ENCODE data around the gene HAL.
"Not testable (repeated sequence)": the region's sequence is repeated elsewhere in the genome, so short reads cannot be mapped to it uniquely, and the experiment has no call there.

HAL gene

DNA sequence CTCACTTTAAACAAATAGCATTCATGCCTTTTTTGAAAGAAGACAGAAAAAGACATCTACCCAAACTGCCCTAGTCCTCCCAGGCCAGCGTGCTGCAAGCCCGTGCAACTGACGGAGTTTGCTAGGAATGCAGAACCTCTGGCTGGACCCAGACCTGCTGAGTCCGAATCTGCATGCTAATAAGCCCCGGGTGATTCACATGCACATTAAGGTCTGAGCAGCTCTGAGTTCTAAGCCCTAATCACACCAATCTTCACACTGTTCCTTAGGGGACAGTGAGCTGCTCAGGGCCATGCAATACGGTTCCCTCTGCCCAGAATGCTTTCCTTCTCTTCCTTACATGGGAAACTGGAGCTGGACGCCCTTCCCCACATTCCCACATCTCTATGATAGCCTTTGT, 25.2 kb downstream of the HAL start:
- H3K4me1 Mint-ChIP-seq = no peaks in the 10 kb centered on the region
- no peak for ATAC-seq
- no peak overlapping the region for H3K4me3 Mint-ChIP-seq
- H3K27me3 Mint-ChIP-seq = no peaks in the 10 kb centered on the region
- no peaks in the 10 kb centered on the region for H3K9me3 Mint-ChIP-seq
- H3K36me3 Mint-ChIP-seq = peaks cover 13% of the 10 kb centered on the region
- no peak overlapping the region for H3K27ac Mint-ChIP-seq

DNA sequence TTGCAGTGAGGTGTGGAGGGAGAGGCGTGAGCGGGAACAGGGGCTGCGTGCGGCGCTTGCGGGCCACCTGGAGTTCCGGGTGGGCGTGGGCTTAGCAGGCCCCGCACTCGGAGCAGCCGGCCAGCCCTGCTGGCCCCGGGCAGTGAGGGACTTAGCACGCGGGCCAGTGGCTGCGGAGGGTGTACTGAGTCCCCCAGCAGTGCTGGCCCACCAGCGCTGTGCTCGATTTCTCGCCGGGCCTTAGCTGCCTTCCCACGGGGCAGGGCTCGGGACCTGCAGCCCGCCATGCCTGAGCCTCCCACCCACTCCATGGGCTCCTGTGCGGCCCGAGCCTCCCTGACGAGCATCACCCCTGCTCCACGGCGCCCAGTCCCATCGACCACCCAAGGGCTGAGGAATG, 27.0 kb downstream of the HAL start:
- not testable (repeated sequence) for H3K4me3 Mint-ChIP-seq, H3K4me1 Mint-ChIP-seq, H3K27ac Mint-ChIP-seq, H3K27me3 Mint-ChIP-seq, ATAC-seq, H3K9me3 Mint-ChIP-seq
- H3K36me3 Mint-ChIP-seq = peaks cover 13% of the 10 kb centered on the region

DNA sequence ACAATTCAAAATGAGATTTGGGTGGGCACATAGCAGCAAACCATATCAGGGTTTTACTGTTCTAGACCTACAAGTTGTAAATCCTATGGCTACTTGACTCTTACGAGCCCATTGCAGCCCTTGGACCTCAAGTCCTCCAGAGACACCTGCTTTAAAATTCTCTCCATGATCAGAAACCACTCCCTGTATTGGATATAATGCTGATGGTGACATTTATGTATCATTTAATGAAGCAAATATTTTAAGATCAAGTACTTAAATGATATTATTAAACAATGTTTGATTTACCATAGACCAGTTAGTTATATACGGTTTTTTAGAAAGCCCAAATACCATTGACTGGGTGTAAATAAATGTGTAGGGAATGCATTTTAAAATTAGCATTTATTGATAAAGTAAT, 28.8 kb downstream of the HAL start:
- Mint-ChIP-seq H3K27ac (no peak overlapping the region), H3K4me1 (no peaks in the 10 kb centered on the region), H3K4me3 (no peak overlapping the region), H3K36me3 (peaks cover 13% of the 10 kb centered on the region), H3K27me3 (no peaks in the 10 kb centered on the region), H3K9me3 (no peaks in the 10 kb centered on the region)
- no peak for ATAC-seq

DNA sequence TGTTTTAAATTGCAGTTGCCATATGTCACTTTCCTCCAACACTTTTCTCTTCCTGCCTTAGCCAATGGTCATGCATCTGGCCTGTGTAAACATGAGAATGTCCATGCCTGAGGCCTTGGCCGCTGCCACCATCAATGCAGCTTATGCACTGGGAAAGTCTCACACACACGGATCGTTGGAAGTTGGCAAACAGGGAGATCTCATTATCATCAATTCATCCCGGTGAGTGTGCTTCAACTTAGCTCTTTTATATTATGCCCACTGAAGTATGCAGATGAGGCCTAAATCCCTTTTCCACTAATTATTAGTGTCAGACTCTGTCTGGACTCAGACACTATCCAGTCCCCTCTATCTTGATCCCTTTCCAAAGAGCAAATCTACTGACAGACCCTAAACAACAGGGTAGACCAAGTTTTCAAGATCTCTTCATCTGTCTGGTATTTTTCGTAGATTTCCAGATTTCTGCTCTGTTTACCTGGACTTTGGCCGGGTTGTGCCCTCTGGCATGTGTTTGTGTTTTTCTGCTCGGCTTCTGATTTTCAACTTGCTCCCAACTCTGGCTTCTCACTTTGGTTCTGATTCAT, 29.8 kb downstream of the HAL start:
- H3K36me3 Mint-ChIP-seq = peaks cover 13% of the 10 kb centered on the region
- no peaks in the 10 kb centered on the region for H3K9me3 Mint-ChIP-seq
- no peak overlapping the region for H3K4me3 Mint-ChIP-seq
- no peaks in the 10 kb centered on the region for H3K4me1 Mint-ChIP-seq
- no peaks in the 10 kb centered on the region for H3K27me3 Mint-ChIP-seq
- H3K27ac Mint-ChIP-seq = no peak overlapping the region
- ATAC-seq = no peak

DNA sequence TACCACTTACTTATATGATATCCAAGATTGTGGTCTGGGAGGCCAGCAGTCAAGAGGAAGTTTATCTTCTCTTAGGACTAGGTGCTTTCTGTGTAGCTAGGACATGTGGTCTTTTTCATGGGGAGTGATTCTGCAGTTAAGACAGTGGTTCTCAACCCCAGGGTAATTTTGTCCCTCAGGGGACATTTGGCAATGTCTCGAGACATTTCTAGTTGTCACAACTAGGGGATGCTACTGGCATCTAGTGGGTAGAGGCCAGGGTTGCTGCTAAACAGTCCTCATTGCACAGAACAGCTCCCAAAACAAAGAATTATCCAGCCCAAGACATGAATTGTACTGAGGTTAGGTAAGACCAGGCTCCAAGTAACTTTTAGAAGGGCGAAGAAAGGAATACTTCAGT, 33.0 kb downstream of the HAL start:
- Mint-ChIP-seq H3K27ac (no peak overlapping the region), H3K36me3 (peaks cover 13% of the 10 kb centered on the region), H3K27me3 (no peaks in the 10 kb centered on the region), H3K9me3 (no peaks in the 10 kb centered on the region), H3K4me3 (no peak overlapping the region), H3K4me1 (no peaks in the 10 kb centered on the region)
- ATAC-seq = peak; percentile 34

GRCh38 chr12:95962222-95962621, 33.9 kb downstream of the HAL start:
- H3K27ac Mint-ChIP-seq = no peak overlapping the region
- peaks cover 12% of the 10 kb centered on the region for H3K36me3 Mint-ChIP-seq
- ATAC-seq = no peak
- H3K4me1 Mint-ChIP-seq = no peaks in the 10 kb centered on the region
- no peak overlapping the region for H3K4me3 Mint-ChIP-seq
- H3K27me3 Mint-ChIP-seq = no peaks in the 10 kb centered on the region
- no peaks in the 10 kb centered on the region for H3K9me3 Mint-ChIP-seq

DNA sequence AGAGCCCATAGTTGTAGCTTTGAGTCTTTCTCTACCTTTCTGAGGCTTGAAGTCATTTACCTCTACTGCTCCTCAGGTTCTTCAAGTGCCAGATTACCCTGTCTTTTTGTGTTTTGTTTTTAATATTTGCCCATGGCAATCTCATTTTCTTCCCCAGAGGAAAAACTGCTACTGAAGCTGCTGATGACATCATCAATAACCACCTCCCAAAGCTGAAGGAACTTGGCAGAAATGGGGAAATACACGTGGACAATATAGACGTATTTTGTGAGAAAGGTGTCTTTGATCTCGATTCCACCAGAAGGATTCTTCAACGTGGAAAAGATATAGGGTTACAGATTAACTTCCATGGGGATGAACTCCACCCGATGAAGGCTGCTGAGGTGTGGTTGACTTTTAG, 35.9 kb downstream of the HAL start:
- no peak for ATAC-seq
- peaks cover 7% of the 10 kb centered on the region for H3K36me3 Mint-ChIP-seq
- H3K4me1 Mint-ChIP-seq = no peaks in the 10 kb centered on the region
- no peak overlapping the region for H3K27ac Mint-ChIP-seq
- no peaks in the 10 kb centered on the region for H3K9me3 Mint-ChIP-seq
- no peaks in the 10 kb centered on the region for H3K27me3 Mint-ChIP-seq
- no peak overlapping the region for H3K4me3 Mint-ChIP-seq

DNA sequence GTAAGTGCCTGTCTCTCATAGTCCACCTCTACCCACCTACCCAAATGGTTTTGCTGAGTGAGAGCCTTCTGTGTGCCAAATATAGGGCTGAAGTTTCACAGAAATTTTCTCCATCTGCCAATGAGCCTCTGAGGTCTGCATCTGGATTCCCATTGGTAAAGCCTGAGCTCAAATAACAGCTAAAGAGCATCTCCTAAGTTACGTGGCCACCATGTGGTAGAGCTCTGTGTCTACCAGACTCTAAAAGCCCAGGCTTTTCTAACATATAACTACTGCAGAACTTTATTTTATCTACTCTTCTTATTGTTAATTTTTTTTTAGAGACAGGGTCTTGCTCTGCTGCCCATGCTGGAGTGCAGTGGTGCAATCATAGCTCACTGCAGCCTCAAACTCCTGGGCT, 37.0 kb downstream of the HAL start:
- no peaks in the 10 kb centered on the region for H3K9me3 Mint-ChIP-seq
- H3K4me3 Mint-ChIP-seq = no peak overlapping the region
- H3K36me3 Mint-ChIP-seq = peaks cover 7% of the 10 kb centered on the region
- H3K4me1 Mint-ChIP-seq = no peaks in the 10 kb centered on the region
- no peaks in the 10 kb centered on the region for H3K27me3 Mint-ChIP-seq
- ATAC-seq = no peak
- H3K27ac Mint-ChIP-seq = no peak overlapping the region

DNA sequence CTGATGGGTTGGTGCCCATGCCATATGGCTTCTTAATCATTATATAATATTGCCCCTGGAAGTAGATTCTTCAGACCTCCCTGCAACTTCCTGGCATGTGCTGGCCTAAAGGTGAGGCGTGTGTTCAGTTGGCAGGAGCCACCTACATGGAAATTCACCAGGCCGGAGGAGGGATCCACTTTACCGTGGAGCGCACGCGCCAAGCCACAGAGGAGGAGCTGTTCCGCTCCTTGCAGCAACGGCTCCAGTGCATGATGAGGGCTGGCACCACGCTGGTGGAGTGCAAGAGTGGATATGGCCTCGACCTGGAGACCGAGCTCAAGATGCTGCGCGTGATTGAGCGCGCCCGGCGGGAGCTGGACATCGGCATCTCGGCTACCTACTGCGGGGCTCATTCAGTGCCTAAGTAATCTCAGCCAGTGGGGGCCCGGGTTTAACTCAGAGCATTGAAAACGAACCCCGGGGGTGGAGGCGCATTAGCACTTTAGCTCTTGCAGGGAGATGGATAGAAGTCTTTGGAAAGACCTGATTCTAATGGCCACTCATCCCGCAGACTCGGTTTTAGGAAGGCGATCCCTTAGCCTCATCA, 39.5 kb downstream of the HAL start:
- H3K27me3 Mint-ChIP-seq = no peaks in the 10 kb centered on the region
- no peaks in the 10 kb centered on the region for H3K4me1 Mint-ChIP-seq
- ATAC-seq = no peak
- H3K36me3 Mint-ChIP-seq = peaks cover 7% of the 10 kb centered on the region
- H3K4me3 Mint-ChIP-seq = no peak overlapping the region
- no peak overlapping the region for H3K27ac Mint-ChIP-seq
- no peaks in the 10 kb centered on the region for H3K9me3 Mint-ChIP-seq

- no peak overlapping the region for H3K27ac Mint-ChIP-seq
- no peaks in the 10 kb centered on the region for H3K9me3 Mint-ChIP-seq
- no peak overlapping the region for H3K4me3 Mint-ChIP-seq
- H3K4me1 Mint-ChIP-seq = no peaks in the 10 kb centered on the region
- H3K36me3 Mint-ChIP-seq = peaks cover 7% of the 10 kb centered on the region
- ATAC-seq = no peak
- H3K27me3 Mint-ChIP-seq = no peaks in the 10 kb centered on the region
Measured at GRCh38 chr12:95955549-95956159, 40.5 kb downstream of the HAL start.

DNA sequence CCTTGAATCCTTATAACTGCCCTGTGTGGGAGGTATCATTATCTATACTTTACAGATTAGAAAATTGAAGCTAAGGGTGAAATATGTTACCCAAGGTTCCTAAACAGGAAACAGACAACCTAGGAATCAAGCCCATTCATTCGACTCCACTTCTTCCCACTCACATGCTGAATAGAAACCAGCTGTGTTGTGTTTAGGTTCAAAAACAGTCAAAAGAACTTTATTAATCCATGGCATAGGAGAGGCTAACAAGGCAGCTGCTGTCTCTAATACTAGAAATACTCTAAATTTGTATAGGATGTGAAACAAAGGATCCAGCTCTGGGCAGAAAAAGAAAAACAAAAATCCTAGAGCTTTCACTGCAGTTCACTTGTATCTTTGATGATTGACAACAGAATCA, 43.1 kb downstream of the HAL start:
- H3K4me3 Mint-ChIP-seq = no peak overlapping the region
- H3K27ac Mint-ChIP-seq = no peak overlapping the region
- H3K36me3 Mint-ChIP-seq = peaks cover 7% of the 10 kb centered on the region
- H3K27me3 Mint-ChIP-seq = no peaks in the 10 kb centered on the region
- no peak for ATAC-seq
- H3K4me1 Mint-ChIP-seq = no peaks in the 10 kb centered on the region
- H3K9me3 Mint-ChIP-seq = no peaks in the 10 kb centered on the region

- Mint-ChIP-seq H3K36me3 (peaks cover 5% of the 10 kb centered on the region), H3K27me3 (no peaks in the 10 kb centered on the region)
Measured at GRCh38 chr12:95951515-95951914, 44.6 kb downstream of the HAL start.

GRCh38 chr12:95949477-95950206, 46.5 kb downstream of the HAL start:
- Mint-ChIP-seq H3K27ac (no peak overlapping the region), H3K9me3 (no peaks in the 10 kb centered on the region), H3K36me3 (no peaks in the 10 kb centered on the region), H3K4me1 (no peaks in the 10 kb centered on the region), H3K4me3 (no peak overlapping the region), H3K27me3 (no peaks in the 10 kb centered on the region)
- no peak for ATAC-seq

More at GRCh38 chr12:95951515-95951914, 44.6 kb downstream of the HAL start:
- ATAC-seq = no peak
- H3K4me1 Mint-ChIP-seq = no peaks in the 10 kb centered on the region
- H3K27ac Mint-ChIP-seq = no peak overlapping the region
- H3K4me3 Mint-ChIP-seq = no peak overlapping the region
- no peaks in the 10 kb centered on the region for H3K9me3 Mint-ChIP-seq

DNA sequence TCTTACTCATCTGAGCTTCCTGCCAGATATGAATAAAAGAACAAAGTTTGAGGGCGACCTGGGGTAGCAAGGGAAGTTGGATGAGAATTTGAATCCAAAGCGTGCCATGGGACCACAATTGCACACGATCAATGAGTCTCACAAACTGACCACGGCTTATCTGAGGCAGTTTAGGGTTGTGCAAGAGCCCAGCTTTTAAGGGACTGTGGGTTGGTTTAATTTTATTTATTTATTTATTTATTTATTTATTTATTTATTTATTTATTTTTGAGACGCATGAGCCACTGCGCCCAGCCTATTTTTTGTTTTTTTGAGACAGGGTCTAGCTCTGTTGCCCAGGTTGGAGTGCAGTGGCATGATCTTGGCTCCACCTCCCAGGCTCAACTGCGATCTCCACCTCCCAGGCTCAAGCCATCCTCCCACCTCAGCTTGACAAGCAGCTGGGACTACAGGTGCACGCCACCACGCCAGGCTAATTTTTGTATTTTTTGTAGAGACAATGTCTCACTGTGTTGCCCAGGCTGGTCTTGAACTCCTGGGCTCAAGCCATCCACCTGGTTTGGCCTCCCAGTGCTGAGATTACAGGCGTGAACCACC, 51.9 kb downstream of the HAL start:
- ATAC-seq = no peak
- Mint-ChIP-seq H3K27ac (no peak overlapping the region), H3K36me3 (no peaks in the 10 kb centered on the region), H3K27me3 (no peaks in the 10 kb centered on the region), H3K4me1 (peaks cover 11% of the 10 kb centered on the region), H3K9me3 (no peaks in the 10 kb centered on the region), H3K4me3 (peak overlapping the region; percentile 94)

- H3K4me3 Mint-ChIP-seq = peak within 1 kb of the TSS; percentile 94
- no peaks in the 10 kb centered on the region for H3K9me3 Mint-ChIP-seq
- H3K4me1 Mint-ChIP-seq = peaks cover 11% of the 10 kb centered on the region
- ATAC-seq = peak; percentile 75
- H3K27me3 Mint-ChIP-seq = no peaks in the 10 kb centered on the region
- no peaks in the 10 kb centered on the region for H3K36me3 Mint-ChIP-seq
- peak within 1 kb of the TSS; percentile 90 for H3K27ac Mint-ChIP-seq
Measured at GRCh38 chr12:95943330-95943842, 52.8 kb downstream of the HAL start, which contains the start of gene AMDHD1. TSS of gene AMDHD1 (plus strand) at chr12:95943331. CDS start at chr12:95943399, 68 bp downstream.

All from stimulated activated memory B cell treated with anti-CD40 and anti-IgM and Interleukin-4, amounts not matched to agents 10 μg/mL and 1 μg/mL and 100 μg/mL, for 72 hours (primary cell).